Activated T-helper 9 cell treated with anti-CD3 and anti-CD28 coated beads, Interleukin-2, amount 50 U/mL, for 16 hours (primary cell): Measurements from ENCODE around the gene C1QBP.
"Not testable (repeated sequence)": the region's sequence is repeated elsewhere in the genome, so short reads cannot be mapped to it uniquely, and the experiment has no call there.

Experiments
- DNase-seq: peaks from one replicate; pipeline ENCODE4 v3.0.0-alpha.2; 2020; ENCODE audit warnings: low read depth

Gene C1QBP

DNA sequence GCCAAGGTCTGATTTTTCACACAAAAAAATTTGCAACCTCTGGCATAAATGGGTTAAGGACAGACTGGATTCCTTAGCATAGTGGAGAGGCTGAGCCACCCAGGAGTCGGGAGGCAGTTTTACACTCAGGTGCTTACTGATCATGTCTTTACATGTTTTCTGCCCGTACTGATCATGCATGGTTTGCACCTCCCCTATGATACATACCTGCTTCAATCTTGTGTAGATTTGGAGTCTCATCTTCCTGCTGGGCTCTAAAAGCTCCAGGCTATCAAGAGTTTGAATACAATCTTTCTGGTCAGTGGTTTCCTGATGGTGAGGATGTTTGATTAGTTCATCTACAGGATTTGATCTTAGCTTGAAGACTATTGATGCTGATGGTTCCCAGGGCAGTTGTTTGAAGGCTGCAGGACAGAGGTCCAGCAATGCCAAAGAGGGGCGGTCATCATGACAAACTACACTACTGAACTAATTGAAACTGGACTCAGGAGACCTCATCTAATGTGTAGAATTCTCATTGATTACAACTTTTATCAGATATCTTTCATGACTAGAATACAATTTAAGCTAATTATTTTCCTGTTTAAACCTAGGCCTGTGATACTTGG lies 6.9 kb downstream of the C1QBP start:
- DNase-seq = no peak

DNA sequence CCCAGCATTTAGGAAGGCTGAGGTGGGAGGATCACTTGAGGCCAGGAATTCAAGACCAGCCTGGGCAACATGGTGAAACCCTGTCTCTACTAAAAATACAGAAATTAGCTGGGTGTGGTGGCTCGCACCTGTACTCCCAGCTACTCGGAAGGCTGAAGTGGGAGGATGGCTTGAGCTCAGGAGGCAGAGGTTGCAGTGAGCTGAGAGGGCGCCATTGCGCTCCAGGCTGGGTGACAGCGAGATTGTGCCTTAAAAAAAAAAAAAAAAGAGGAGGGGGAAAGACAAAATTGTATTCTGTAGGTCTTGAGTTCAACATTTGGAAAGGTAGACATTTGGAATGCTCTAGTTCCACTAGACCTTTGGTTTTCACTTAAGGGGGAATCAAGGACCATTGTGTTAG lies 7.7 kb downstream of the C1QBP start:
- DNase-seq = not testable (repeated sequence)

DNA sequence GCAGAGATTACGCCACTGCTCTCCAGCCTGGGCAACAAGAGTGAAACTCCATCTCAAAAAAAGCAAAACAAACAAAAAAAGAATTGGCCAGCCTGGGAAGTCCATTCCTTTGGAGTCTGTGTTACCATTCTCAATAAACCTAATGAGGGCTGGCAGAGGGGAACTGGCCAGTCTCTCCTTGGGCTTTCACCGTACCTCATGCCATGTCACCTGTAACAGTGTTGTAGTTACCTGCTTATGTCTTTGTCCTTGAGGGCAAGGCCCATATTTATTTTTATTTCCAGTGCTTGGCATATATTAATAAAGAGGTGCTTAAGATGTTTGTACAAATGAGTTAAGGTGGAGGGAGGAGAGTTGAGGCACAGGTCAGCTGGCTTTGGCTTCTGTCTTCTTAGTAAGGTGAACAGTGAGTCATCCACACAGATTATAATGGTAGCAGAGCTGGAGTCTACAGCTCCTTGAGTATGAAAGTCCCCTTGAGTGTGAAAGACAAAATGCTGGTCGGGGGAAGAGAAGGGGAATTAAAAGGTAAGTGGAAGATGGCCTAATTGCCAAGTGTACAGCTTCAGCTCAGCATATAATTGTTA lies 8.4 kb downstream of the C1QBP start:
- no peak for DNase-seq

DNA sequence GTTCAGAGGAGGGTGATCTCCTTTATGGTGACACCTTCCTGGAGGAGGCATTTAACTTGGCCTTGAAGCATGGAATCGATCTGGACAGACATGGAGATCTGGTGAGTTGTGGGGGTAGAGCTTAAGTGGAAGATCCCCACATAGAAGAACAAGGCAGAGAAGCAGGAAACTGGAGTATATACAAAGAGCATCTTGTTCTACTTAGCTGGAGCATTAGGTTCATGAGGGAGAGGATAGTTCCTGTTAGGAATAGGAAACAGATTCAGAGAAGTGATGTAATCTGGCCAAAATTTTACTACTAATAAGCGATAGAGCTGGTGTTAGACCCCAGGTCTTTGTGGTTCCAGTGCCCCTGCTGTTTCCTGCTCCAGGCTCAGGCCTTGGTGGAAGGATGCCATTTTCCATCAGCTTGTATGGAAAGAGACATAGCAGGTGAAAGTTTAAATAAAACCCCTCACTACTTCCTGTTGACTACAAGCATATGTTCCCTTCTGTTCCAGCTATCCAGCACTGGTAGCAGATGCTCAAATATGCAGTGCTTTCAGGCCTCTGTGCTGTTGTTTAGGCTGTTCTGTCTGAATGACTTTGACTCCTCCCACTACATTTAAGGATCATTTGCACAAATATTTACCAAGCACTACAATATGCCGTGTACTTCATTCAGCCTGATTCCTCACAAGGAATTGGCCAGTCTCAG lies 9.6 kb downstream of the C1QBP start:
- no peak for DNase-seq

DNA sequence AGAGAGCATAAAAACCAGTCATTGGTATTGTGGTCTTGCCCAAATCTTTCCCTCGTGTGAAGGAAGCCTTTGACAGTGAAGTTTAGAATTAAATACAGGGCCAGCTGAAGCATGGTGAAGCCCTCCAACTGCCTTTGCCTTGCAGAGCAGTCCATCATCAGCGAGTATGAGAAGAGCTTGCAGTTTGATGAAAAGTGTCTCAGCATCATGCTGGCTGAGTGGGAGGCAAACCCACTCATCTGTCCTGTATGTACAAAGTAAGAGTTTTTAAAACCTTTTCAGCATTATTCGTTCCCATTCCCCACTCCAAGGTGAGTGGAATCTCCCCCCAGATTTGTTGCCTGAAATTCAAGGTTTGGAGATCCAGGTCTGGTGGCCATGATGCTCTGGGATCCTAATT lies 13.1 kb downstream of the C1QBP start:
- DNase-seq = no peak

DNA sequence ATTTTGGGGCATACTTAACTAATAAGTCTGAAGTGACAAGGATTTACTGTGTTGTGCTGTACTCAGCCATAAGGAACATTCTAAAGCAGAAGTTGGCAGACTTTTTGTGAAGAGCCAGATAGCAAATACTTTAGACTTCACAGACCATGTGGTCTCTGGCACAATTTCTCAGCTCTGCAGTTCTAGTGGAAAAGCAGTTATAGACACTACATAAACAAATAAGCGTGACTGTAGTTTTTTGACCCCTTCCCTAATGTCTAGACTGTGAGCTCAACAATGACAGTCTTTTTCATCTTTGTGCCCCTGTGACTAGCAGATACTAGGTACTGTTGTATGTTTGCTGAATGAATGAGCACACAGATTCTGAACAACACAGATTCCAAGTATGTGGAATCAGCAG lies 14.0 kb downstream of the C1QBP start:
- DNase-seq = no peak

DNA sequence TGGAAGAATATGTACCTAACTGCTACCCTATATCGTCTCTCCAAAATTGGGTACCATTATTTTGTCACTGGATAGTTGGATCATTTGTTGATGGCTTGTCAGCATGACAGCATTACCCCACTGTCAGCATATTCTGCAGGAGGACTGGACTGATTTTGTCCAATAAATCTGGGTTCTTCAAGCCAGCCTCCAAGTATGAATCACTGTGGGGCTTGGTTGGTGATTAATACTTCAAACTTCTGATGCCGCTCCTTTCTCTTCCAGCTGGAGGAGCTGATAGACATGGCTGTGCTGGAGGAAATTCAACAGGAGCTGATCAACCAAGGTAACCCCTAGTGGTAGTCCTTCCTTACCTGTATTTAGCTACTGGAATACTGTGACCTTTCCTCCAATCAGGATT lies 16.4 kb downstream of the C1QBP start:
- DNase-seq = no peak

DNA sequence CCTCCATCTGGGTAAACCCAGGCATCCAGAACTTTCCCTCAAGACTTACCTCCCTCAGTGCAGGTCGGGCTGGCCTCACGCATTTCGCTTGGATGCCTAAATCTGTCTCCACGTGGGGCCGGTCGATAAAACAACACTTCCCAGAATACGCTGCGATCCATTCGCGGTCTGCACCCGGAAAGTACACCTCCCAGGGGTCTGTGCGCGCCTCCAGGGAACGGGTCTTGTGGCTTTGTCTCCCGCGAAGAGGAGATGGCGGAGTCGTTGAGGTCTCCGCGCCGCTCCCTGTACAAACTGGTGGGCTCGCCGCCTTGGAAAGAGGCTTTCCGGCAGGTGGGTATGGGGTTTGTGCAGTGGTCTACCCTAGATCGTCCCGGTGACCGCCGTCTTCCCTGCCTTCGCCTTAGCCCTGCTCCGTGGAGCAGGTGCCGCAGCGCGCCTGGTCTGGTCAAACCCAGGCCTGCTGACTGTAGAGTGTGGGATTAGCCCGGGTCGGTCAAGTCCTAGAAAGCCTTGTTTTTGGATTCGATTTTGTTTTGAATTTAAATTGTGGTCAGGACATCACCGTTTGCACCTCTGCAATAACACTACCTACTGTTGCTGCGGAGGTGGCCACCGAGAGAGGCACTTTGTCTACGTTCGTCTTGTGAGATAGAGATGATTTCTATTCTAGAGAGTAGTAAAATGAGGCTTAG lies 18.8 kb downstream of the C1QBP start, which contains the start of gene RPAIN:
Gene RPAIN (plus strand): TSS at position 224 of the 695 bp plus-strand sequence. CDS start 29 bp downstream, at position 253.
- peak; percentile 77 for DNase-seq

DNA sequence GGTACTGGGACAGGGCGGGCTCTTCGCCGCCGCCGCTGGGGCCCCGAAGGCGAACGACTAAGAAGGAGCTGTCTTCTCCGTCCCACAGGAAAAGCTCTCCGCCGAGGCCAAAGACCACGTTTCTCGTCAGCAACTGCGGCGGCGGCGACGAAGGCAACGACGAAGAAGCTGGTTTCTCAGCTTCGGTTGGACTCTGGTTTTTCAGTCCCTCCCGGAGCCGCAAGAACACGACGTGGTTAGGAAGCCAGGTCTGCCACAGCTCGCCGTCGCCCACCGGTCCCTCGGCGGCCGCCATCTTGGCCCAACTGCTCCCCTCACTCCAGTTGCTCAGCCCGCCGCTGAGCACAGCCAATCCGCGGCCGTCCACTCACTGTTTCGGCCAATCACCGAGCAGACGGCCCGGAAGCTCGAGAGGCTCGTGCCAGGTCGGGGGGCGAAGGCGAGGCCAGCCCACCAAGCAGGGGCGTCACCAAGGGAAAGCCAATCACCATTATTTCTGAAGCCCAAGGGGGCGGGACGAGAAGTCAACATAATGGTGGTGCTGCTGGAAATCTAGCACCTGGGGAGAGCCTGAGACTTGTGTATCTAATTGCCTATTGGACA lies 19.5 kb downstream of the C1QBP start, which contains the start of gene NUP88:
Gene NUP88 (minus strand): TSS at position 307 of the 603 bp plus-strand sequence. CDS start 12 bp downstream, at position 295.
- peak; percentile 93 for DNase-seq

DNA sequence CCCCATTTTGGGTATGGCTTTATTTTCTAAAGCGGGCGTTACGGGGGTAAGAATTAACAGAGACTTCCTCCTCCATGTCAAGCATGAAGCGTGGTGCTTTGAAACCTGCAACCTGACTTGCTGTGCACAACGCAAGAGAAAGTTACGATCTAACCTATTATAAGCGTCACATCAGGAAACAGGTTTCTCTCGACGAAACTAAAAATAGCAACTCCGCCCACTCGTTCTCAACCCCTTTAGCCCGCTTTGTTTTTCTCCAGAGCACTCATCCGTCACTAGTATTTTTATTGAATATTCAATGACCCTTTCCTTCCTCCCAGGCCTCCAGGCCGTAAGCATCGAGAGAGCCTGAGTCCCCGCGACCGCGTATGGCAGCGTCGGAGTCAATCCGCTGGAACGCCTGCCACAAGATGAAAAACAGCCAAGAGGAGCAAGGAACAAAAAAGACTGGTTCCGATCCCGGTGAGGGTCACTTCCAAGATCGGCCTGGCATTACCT lies 20.0 kb downstream of the C1QBP start:
- DNase-seq = peak; percentile 42

DNA sequence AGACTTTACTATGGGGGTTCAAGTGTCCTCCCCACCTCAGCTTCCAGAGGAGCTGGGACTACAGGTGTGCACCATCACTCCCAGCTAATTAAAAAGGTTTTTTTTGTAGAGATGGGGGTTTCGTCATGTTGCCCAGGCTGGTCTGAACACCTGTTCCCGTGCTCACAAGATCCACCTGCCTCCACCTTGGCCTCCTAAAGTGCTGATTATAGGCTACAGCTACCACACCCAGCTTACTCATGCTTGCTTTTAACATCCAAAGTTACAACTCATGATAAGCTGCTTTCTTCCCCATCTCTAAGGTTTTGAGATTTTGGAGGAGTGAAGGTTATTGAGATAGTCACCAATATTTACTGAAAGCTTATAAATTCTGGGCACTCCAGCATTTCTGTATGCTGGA lies 22.1 kb downstream of the C1QBP start:
- no peak for DNase-seq

DNA sequence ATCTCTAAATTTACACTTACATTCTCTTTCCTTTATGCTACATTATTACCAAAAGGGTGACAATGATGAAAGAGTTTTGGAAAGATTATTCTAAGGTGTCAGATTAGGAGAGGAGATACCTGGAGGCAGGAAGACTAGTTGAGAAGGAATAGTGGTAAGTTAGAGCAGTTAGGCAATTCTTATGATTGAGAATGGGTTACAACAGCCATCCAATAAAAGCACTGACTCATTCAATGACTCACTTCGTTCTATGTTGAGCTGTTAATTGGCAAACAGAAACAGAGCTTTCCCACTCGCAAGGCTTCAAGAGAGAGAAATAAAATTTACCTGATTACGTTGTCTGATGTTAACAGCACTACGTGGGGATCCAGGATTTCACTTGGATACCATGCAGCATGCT lies 25.3 kb downstream of the C1QBP start:
- no peak for DNase-seq

DNA sequence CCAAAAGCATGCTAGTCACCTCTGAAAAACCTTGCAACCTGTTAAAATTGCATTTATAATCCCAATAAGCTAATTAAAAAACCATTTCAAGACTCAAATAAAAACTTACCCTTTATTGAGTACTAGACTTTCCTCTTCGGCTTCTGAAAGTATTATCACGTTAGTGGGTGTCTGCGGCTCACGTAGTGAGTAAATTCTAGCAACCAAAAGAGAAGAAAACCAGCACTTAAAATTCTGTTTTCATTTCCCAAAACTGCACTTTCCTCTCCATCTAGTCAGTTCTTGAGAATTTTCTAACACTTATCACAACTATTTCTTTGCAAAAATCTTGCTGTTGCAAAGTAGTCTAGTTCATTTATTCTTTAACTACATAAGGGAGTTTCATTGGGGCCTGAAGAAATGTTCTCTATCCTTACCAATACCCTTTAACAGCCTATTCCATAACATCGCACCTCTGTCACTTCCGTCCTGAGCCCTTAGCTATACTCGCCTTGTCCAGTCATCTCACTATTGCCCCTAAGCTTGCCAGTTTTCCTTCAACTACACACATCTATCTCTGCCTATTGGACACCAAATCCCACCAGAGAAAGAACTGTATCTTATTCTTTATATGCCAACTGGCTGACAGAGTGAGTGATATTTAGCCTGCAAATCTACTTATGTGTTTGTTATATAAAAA lies 28.2 kb downstream of the C1QBP start:
- DNase-seq = no peak

DNA sequence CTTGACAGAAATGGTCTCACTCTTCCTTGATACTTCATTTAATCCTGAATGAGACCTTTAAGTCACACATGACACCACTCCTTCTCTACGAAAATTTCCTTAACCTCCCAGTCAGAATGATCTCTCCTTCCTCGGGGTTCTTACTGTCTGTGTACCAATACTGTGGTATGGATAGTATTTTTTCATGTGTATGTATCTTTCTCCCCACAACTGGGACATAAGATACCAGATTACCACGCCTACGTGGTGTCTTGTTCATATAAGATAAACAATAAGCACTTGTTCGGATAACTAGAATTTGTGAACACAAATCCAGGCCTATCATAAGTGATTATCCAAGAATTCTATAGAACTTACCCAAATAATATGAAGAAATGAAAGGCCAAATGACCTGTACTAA lies 30.8 kb downstream of the C1QBP start:
- DNase-seq = no peak

DNA sequence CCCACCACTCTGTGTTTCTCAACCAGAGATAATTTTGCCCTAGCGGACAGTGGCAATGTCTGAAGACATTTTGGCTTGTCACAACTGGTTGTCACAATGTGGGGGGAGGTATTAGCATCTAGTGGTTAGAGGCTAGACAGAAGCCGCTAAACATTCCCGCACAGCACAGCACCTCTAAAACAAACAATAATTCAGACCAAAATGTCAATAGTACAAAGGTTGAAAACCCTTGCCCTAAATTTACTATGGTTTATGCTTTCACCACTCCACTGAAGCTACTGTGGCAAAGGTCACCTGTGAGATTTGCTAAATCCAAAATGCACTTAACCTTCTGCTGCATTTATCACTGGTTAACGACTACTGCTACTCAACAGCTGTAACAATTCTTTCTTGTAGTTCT lies 33.6 kb downstream of the C1QBP start:
- no peak for DNase-seq

DNA sequence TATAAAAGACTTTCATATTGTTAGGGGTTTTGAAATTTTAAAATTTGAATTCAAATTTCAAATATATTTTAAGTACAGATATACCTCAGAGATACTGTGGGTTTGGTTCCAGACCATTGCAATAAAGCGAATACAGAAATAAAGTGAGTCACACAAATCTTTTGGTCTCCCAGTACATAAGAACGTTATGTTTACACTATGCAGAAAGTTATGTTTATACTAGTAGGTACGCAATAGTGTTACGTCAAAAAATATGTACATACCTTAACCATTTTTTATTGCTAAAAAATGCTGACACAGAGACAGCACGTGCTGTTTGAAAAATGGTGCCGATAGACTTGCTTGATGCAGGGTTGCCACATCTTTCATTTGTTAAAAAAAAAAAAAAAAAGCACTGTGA lies 39.2 kb downstream of the C1QBP start:
- no peak for DNase-seq

DNA sequence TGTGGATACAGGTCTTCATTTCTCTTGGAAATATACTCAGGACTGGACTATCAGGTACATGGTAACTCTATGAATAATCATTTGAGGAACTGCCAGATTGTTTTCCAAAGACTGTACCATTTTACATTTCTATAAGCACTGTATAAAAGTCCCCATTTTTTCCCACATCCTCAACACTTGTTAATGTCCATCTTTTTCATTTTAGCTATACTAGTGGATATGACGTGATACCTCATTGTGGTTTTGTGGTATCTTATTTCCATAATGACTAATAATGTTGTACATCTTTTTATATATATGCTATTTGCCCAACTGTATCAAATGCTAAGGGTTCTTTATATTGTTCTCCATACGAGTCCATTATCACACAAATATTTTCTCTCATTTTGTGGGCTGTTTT lies 42.3 kb downstream of the C1QBP start:
- DNase-seq = no peak

DNA sequence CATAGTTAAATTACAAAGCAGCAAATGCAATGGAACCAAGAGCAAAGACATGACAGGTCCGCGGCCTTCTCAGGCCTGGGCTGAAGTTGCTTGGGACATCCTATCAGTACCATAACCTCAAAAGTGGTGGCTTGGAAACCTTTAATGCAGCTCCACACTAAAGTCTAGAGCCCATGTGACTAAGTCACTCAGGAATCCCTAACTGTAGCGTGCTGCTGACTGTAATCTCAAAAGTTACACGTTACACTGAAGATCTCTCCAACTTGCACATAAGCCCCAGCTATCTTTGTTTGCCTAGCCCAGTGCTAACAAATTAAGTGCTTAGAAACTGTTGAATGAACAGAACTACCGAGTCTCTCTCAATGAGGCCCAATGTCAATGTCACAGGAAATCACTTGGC lies 47.3 kb downstream of the C1QBP start:
- no peak for DNase-seq
